Endodermal cell (in vitro differentiated cells): ENCODE data around the gene MAGI3. TPM values are rescaled to one million over a fixed set of nuclear protein-coding genes. Genes with fewer than 3 reads are reported as not detected.

ENCODE experiments used
- DNase-seq: peaks from one replicate; pipeline ENCODE4 v3.0.0-alpha.2; 2017
- H3K27ac ChIP-seq: 2 replicates; pipeline ENCODE4 v1.5.1; 2013; ENCODE audit warnings: mild to moderate bottlenecking, low read depth, low read length, moderate library complexity
- H3K27me3 ChIP-seq: 2 replicates; pipeline ENCODE4 v1.6.1; 2013; ENCODE audit warnings: mild to moderate bottlenecking, low read length, moderate library complexity; ENCODE audit not compliant: insufficient read depth, control insufficient read depth, poor library complexity, severe bottlenecking
- H3K36me3 ChIP-seq: 2 replicates; pipeline ENCODE4 v1.7.0; 2013; ENCODE audit warnings: mild to moderate bottlenecking, low read length, moderate library complexity; ENCODE audit not compliant: control insufficient read depth, insufficient read depth
- H3K4me1 ChIP-seq: one replicate; pipeline ENCODE4 v1.7.0; 2013; ENCODE audit warnings: low read length; ENCODE audit not compliant: control insufficient read depth, insufficient read depth
- H3K4me3 ChIP-seq: 2 replicates; pipeline ENCODE4 v1.5.1; 2013; ENCODE audit warnings: mild to moderate bottlenecking, low read length, moderate library complexity
- H3K9ac ChIP-seq: 2 replicates; pipeline ENCODE4 v1.6.1; 2013; ENCODE audit warnings: mild to moderate bottlenecking, low read length, moderate library complexity; ENCODE audit not compliant: poor library complexity, severe bottlenecking; ENCODE audit errors: extremely low read depth
- H3K9me3 ChIP-seq: 2 replicates; pipeline ENCODE4 v1.6.1; 2013; ENCODE audit warnings: mild to moderate bottlenecking, low read length, moderate library complexity; ENCODE audit not compliant: control insufficient read depth
- H3K27ac Mint-ChIP-seq: 2 replicates; pipeline ENCODE4 v1.8.0; 2020; ENCODE audit warnings: mixed read lengths
- H3K27me3 Mint-ChIP-seq: 2 replicates; pipeline ENCODE4 v1.8.0; 2021; ENCODE audit warnings: mild to moderate bottlenecking, mixed read lengths; ENCODE audit not compliant: insufficient read depth
- H3K36me3 Mint-ChIP-seq: 2 replicates; pipeline ENCODE4 v1.8.0; 2020; ENCODE audit warnings: low read depth, mixed read lengths
- H3K4me1 Mint-ChIP-seq: 2 replicates; pipeline ENCODE4 v1.8.0; 2020; ENCODE audit warnings: mixed read lengths
- H3K4me3 Mint-ChIP-seq: 2 replicates; pipeline ENCODE4 v1.8.0; 2020; ENCODE audit warnings: mild to moderate bottlenecking, moderate library complexity, mixed read lengths
- H3K9me3 Mint-ChIP-seq: 2 replicates; pipeline ENCODE4 v1.8.0; 2020; ENCODE audit warnings: mild to moderate bottlenecking, mixed read lengths
- WGBS, 2 experiments: methylation state at CpG; one replicate each; pipeline versions ENCODE4 v1.1.5 to v1.1.7; 2013; ENCODE audit warnings: missing lambda C conversion rate in 2 of 2, mixed read lengths in 1 of 2; ENCODE audit not compliant: insufficient coverage in 1 of 2, insufficient read length in 1 of 2; 5-methylcytosine and 5-hydroxymethylcytosine counted together
- total RNA-seq, 2 donors: library from RNA; stranded (reverse); fragmentation: NEBNext Ultra II Directional in 1 of 2; extraction: Animal tissue kit (Norgen Biotek cat#: 25700) in 1 of 2; gene quantifications; 2 replicates in 1 of 2; 3 replicates in 1 of 2; pipeline ENCODE4 v1.2.1, GENCODE V29; 2021
- TF ChIP-seq, protein P1 (sequence below): fragments of 200-600 bp; sonication (generic); conservative IDR thresholded peaks from 2 replicates; pipeline ENCODE4 v1.5.0; 2021; ENCODE audit warnings: antibody characterized with exemption, mild to moderate bottlenecking

Gene MAGI3
- total RNA-seq, 2 donors from 2014 or later: 27.1 to 27.4 TPM

DNA sequence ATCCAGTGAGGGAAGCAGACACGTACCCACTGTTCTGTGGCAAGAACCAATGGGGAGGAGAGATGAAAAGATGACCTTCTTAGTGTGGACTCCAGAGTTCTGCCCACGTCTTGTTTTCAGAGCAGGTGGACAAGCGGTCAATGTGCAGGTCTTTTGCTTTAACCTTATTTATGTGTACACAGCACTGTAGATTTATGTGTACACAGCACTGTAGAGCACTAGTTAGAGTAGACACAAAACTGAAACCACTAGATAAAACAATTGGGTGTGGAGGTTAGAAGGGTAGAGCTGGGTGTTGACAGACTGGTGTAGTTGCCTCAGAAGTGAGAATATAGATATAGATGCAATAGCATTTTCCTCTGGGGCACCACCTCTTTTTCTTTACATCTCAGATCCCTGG lies 150.0 kb downstream of the MAGI3 start:
- no peaks in the 10 kb centered on the region for H3K36me3 Mint-ChIP-seq
- no peak overlapping the region for H3K27ac Mint-ChIP-seq

GRCh38 chr1:113541106-113541505 lies 150.8 kb downstream of the MAGI3 start:
- Histone ChIP-seq H3K4me1 (no peaks in the 10 kb centered on the region), H3K27ac (no peak overlapping the region), H3K36me3 (no peaks in the 10 kb centered on the region), H3K9me3 (no peaks in the 10 kb centered on the region), H3K9ac (no peak overlapping the region), H3K27me3 (no peaks in the 10 kb centered on the region), H3K4me3 (no peak overlapping the region)
- Mint-ChIP-seq H3K9me3 (no peaks in the 10 kb centered on the region), H3K4me3 (no peak overlapping the region), H3K27ac (no peak overlapping the region), H3K27me3 (no peaks in the 10 kb centered on the region), H3K4me1 (no peaks in the 10 kb centered on the region), H3K36me3 (no peaks in the 10 kb centered on the region)
- WGBS, 2 experiments: 96% methylated on average over 2 of the region's 2 CpGs; no CpG with 5 or more reads in 1 of the 2 experiments
- TF ChIP-seq, protein P1, sequence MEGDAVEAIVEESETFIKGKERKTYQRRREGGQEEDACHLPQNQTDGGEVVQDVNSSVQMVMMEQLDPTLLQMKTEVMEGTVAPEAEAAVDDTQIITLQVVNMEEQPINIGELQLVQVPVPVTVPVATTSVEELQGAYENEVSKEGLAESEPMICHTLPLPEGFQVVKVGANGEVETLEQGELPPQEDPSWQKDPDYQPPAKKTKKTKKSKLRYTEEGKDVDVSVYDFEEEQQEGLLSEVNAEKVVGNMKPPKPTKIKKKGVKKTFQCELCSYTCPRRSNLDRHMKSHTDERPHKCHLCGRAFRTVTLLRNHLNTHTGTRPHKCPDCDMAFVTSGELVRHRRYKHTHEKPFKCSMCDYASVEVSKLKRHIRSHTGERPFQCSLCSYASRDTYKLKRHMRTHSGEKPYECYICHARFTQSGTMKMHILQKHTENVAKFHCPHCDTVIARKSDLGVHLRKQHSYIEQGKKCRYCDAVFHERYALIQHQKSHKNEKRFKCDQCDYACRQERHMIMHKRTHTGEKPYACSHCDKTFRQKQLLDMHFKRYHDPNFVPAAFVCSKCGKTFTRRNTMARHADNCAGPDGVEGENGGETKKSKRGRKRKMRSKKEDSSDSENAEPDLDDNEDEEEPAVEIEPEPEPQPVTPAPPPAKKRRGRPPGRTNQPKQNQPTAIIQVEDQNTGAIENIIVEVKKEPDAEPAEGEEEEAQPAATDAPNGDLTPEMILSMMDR: no peak
- no peak for DNase-seq

More for the DNA sequence above, 150.0 kb downstream of the MAGI3 start:
- no peaks in the 10 kb centered on the region for H3K27me3 ChIP-seq
- H3K9ac ChIP-seq: no peak overlapping the region
- H3K4me3 Mint-ChIP-seq: no peak overlapping the region
- H3K9me3 Mint-ChIP-seq: no peaks in the 10 kb centered on the region
- H3K27ac ChIP-seq: no peak overlapping the region
- TF ChIP-seq, protein P1: no peak
- H3K27me3 Mint-ChIP-seq: no peaks in the 10 kb centered on the region
- H3K4me1 Mint-ChIP-seq: no peaks in the 10 kb centered on the region
- H3K9me3 ChIP-seq: no peaks in the 10 kb centered on the region
- no peak for DNase-seq
- 96% methylated on average over 3 of the region's 3 CpGs; no CpG with 5 or more reads in 1 of the 2 experiments for WGBS, 2 experiments
- H3K4me3 ChIP-seq: no peak overlapping the region
- H3K4me1 ChIP-seq: no peaks in the 10 kb centered on the region
- no peaks in the 10 kb centered on the region for H3K36me3 ChIP-seq

DNA sequence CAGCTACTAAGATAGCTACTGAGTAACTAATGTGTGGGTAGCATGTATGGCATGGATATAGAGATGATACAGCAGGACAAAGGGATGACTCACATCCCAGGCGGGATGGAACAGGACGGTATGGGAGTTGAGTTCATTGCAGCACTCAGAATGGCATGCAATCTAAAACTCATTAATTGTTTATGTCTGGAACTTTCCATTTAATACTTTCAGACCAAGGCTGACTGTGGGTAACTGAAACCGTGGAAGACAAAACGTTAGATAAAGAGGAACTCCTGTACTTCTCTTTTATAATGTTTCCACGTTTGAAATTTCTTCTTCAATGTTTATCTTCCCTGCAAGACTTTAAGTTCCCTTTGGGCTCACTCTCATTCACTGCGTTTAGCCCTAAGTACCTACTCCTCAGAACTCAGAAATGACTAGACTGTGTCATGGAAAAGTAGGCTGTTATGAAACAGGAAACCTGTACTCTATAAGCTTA lies 151.9 kb downstream of the MAGI3 start:
- Histone ChIP-seq H3K9me3 (no peaks in the 10 kb centered on the region), H3K4me3 (no peak overlapping the region), H3K4me1 (no peaks in the 10 kb centered on the region), H3K27me3 (no peaks in the 10 kb centered on the region), H3K9ac (no peak overlapping the region), H3K27ac (no peak overlapping the region), H3K36me3 (no peaks in the 10 kb centered on the region)
- Mint-ChIP-seq H3K27me3 (no peaks in the 10 kb centered on the region), H3K4me3 (no peak overlapping the region), H3K4me1 (no peaks in the 10 kb centered on the region), H3K27ac (no peak overlapping the region), H3K36me3 (peaks cover 2% of the 10 kb centered on the region), H3K9me3 (no peaks in the 10 kb centered on the region)
- TF ChIP-seq, protein P1: no peak
- WGBS, 2 experiments: 93 to 100% methylated on average over 3 to 6 of the region's 6 CpGs
- no peak for DNase-seq
